ENCODE measurements around the gene TBXAS1. TPM values are rescaled to one million over a fixed set of nuclear protein-coding genes. Genes with fewer than 3 reads are reported as not detected.

The TBXAS1 gene
- total RNA-seq, 2 donors from 2014 or later: 3.6 to 10.6 TPM

GRCh38 chr7:139845443-139845805, 16.4 kb downstream of the TBXAS1 start:
- peaks cover 10% of the 10 kb centered on the region for H3K4me1 ChIP-seq
- no peaks in the 10 kb centered on the region for H3K9me3 ChIP-seq
- no peak for DNase-seq
- intact Hi-C loops (cut with DNase I): no loop called here
- ATAC-seq: no peak
- no peaks in the 10 kb centered on the region for H3K27me3 ChIP-seq
- WGBS, 2 donors: 77 to 80% methylated on average over 4 of the region's 4 CpGs
- TF ChIP-seq, protein P1, sequence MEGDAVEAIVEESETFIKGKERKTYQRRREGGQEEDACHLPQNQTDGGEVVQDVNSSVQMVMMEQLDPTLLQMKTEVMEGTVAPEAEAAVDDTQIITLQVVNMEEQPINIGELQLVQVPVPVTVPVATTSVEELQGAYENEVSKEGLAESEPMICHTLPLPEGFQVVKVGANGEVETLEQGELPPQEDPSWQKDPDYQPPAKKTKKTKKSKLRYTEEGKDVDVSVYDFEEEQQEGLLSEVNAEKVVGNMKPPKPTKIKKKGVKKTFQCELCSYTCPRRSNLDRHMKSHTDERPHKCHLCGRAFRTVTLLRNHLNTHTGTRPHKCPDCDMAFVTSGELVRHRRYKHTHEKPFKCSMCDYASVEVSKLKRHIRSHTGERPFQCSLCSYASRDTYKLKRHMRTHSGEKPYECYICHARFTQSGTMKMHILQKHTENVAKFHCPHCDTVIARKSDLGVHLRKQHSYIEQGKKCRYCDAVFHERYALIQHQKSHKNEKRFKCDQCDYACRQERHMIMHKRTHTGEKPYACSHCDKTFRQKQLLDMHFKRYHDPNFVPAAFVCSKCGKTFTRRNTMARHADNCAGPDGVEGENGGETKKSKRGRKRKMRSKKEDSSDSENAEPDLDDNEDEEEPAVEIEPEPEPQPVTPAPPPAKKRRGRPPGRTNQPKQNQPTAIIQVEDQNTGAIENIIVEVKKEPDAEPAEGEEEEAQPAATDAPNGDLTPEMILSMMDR (IDR thresholded peaks at IDR 0.05): no peak
- TF ChIP-seq POLR2A (IDR thresholded peaks at IDR 0.05): no peak
- H3K4me3 ChIP-seq: no peak overlapping the region
- no peak overlapping the region for H3K27ac ChIP-seq
- no peaks in the 10 kb centered on the region for H3K36me3 ChIP-seq (replicated peaks in 1 of 2; ENCODE audit: insufficient read depth in 1 of 2, low read depth in 2 of 2)

DNA sequence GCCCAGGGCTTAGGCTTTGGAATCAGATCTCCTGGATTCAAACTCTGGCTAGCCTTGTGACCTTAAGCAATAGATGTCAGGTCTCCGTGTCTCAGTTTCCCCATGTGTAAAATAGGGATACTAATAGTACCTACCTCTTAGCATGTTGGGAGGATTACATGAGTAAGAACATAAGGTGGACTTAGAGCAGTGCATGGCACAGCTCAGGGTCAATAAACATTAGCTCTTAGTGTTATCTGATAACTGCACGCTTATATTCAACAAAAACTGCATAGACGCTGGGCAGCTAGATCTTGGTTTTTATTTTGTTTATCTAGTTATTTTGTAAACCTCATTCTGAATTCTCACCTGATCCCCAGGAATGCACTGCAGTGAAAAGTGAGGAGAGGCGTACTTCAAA, 17.2 kb downstream of the TBXAS1 start:
- TF ChIP-seq POLR2A (IDR thresholded peaks at IDR 0.05): no peak
- TF ChIP-seq, protein P1 (IDR thresholded peaks at IDR 0.05): no peak
- 54 to 63% methylated on average over 4 of the region's 4 CpGs for WGBS, 2 donors
- DNase-seq (no peak), ATAC-seq (no peak)
- no peaks in the 10 kb centered on the region for H3K9me3 ChIP-seq
- H3K27me3 ChIP-seq: no peaks in the 10 kb centered on the region
- H3K27ac ChIP-seq: no peak overlapping the region
- intact Hi-C loops (cut with DNase I): no loop called here
- H3K4me3 ChIP-seq: no peak overlapping the region
- H3K4me1 ChIP-seq: peaks cover 10% of the 10 kb centered on the region
- H3K36me3 ChIP-seq (replicated peaks in 1 of 2; ENCODE audit: insufficient read depth in 1 of 2, low read depth in 2 of 2): no peaks in the 10 kb centered on the region

GRCh38 chr7:139848274-139848673, 19.2 kb downstream of the TBXAS1 start:
- Histone ChIP-seq H3K9me3 (no peaks in the 10 kb centered on the region), H3K36me3 (replicated peaks in 1 of 2; ENCODE audit: insufficient read depth in 1 of 2, low read depth in 2 of 2) (no peaks in the 10 kb centered on the region), H3K27me3 (no peaks in the 10 kb centered on the region), H3K27ac (no peak overlapping the region), H3K4me1 (peaks cover 10% of the 10 kb centered on the region), H3K4me3 (no peak overlapping the region)
- no peak for TF ChIP-seq POLR2A (IDR thresholded peaks at IDR 0.05)
- TF ChIP-seq, protein P1 (IDR thresholded peaks at IDR 0.05): no peak
- no peak for DNase-seq
- intact Hi-C loops (cut with DNase I): no loop called here
- 95 to 98% methylated on average over 2 of the region's 2 CpGs for WGBS, 2 donors
- ATAC-seq: no peak

- DNase-seq (no peak), ATAC-seq (no peak)
- H3K27ac ChIP-seq: no peak overlapping the region
- TF ChIP-seq, protein P1 (IDR thresholded peaks at IDR 0.05): no peak
- TF ChIP-seq POLR2A (IDR thresholded peaks at IDR 0.05): no peak
- intact Hi-C loops (cut with DNase I): no loop called here
- no peaks in the 10 kb centered on the region for H3K4me1 ChIP-seq
- WGBS, 2 donors: 86 to 88% methylated on average over 3 of the region's 3 CpGs
- no peaks in the 10 kb centered on the region for H3K27me3 ChIP-seq
- no peak overlapping the region for H3K4me3 ChIP-seq
- H3K9me3 ChIP-seq: no peaks in the 10 kb centered on the region
- H3K36me3 ChIP-seq (replicated peaks in 1 of 2; ENCODE audit: insufficient read depth in 1 of 2, low read depth in 2 of 2): no peaks in the 10 kb centered on the region
Observed at GRCh38 chr7:139850906-139851305, 21.8 kb downstream of the TBXAS1 start.

DNA sequence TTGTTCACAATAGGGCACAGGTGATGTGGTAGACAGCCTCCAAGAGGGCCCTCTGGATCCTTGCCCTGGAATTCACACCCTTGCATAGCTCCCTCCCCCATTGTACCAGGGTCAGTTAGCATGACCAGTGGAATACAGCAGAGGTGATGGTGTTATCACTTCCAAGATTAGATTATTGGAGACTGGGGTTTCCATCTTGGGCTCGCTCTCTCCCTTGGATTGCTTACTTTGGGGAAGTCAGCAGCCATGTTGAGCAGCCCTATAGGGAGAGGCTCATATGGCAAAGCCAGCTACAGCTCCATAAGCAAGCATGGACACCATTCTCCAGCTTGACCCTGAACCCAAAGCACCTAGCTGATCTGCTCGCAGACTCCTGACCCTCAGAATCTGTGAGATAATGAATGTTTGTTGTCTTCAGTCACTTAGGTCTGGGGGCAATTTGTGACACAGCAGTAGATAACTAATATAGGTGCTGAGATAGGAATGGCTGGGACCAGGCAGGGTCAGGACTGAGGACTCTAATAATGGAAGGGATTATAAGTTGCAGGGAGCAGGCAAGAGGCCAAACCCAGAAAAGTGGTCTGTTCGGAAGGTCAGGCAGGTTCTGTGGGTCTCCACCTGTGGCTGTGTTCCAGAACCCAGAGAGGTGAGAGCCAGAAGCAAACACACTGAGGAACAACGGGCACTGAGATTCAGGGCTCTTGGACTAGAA, 22.9 kb downstream of the TBXAS1 start:
- Histone ChIP-seq H3K9me3 (no peaks in the 10 kb centered on the region), H3K27me3 (no peaks in the 10 kb centered on the region), H3K27ac (no peak overlapping the region), H3K36me3 (replicated peaks in 1 of 2; ENCODE audit: insufficient read depth in 1 of 2, low read depth in 2 of 2) (no peaks in the 10 kb centered on the region), H3K4me1 (no peaks in the 10 kb centered on the region), H3K4me3 (no peak overlapping the region)
- intact Hi-C loops (cut with DNase I): no loop called here
- ATAC-seq (no peak), DNase-seq (no peak)
- TF ChIP-seq POLR2A (IDR thresholded peaks at IDR 0.05): no peak
- TF ChIP-seq, protein P1 (IDR thresholded peaks at IDR 0.05): no peak
- 83 to 90% methylated on average over 3 to 4 of the region's 4 CpGs for WGBS, 2 donors
